Hepatocyte (in vitro differentiated cells): ENCODE measurements around the gene ADCY2.

ENCODE experiments used
- EZH2 ChIP-seq: fragments of 200-600 bp; sonication (generic); IDR thresholded peaks from 2 replicates; pipeline ENCODE4 v1.6.1; 2016; ENCODE audit warnings: antibody characterized with exemption, mild to moderate bottlenecking, borderline replicate concordance
- EZH2phosphoT487 ChIP-seq: fragments of 200-600 bp; sonication (generic); IDR thresholded peaks from one replicate; pipeline ENCODE4 v1.6.1; 2018; ENCODE audit warnings: antibody characterized with exemption, mild to moderate bottlenecking, low read depth, moderate library complexity; ENCODE audit not compliant: unreplicated experiment, severe bottlenecking
- TF ChIP-seq, protein P1 (sequence below): fragments of 200-600 bp; sonication (generic); IDR thresholded peaks from 2 replicates; pipeline ENCODE4 v1.5.1; 2016; ENCODE audit warnings: antibody characterized with exemption, mild to moderate bottlenecking; ENCODE audit not compliant: poor library complexity

DNA sequence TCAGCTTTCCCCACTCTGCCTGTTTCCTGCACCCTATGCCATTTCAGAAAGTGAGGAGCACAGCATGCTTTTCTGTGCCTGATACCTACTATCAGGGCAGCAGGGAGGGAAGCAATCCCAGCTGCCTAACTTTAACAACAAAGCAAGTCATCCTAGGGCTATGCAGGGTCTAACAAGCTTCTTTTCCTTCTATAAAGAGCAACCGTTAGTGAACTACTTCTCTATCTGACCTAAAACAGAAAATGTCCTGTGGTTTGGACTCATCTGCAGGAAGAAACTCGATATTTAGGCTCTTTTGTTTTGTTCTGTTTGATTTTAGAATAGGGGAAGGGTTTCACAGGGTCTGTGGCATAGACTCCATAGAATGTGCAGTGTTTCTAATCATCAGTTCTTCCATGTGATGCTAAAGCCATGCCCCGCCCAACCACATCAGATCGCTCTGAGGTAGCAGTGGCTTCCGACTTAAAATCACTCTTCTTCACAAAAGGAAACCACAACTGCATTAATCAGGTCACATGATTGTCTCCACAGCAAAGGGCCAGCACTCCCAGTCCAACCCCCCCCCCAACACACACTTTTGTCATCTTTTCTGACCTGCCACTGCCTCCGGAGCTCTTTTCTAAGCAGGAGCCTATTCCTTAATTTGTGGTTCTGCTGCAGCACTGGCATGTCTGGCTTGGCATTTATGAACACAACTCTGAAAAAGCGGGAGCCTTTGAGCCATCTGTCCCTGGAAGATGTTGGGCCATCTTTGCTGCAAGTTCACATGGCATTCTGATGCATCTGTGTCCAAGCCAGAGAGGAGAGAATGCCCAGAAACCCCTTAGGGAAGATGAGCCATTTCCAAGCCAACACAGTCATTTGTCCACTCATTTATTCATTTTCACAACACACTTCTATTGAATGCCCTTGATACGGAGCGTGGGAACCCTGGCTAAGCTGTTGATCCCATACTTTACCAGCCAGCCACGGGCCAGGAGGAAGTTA, 383.4 kb downstream of the ADCY2 start:
- TF ChIP-seq, protein P1, sequence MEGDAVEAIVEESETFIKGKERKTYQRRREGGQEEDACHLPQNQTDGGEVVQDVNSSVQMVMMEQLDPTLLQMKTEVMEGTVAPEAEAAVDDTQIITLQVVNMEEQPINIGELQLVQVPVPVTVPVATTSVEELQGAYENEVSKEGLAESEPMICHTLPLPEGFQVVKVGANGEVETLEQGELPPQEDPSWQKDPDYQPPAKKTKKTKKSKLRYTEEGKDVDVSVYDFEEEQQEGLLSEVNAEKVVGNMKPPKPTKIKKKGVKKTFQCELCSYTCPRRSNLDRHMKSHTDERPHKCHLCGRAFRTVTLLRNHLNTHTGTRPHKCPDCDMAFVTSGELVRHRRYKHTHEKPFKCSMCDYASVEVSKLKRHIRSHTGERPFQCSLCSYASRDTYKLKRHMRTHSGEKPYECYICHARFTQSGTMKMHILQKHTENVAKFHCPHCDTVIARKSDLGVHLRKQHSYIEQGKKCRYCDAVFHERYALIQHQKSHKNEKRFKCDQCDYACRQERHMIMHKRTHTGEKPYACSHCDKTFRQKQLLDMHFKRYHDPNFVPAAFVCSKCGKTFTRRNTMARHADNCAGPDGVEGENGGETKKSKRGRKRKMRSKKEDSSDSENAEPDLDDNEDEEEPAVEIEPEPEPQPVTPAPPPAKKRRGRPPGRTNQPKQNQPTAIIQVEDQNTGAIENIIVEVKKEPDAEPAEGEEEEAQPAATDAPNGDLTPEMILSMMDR = no peak
- TF ChIP-seq EZH2 (no peak), EZH2phosphoT487 (no peak)
